Tibial nerve (tissue), 4 donors: ENCODE measurements around the gene CDH7. TPM values are rescaled to one million over a fixed set of nuclear protein-coding genes. Genes with fewer than 3 reads are reported as not detected.

Source experiments
- DNase-seq, 2 donors: peaks; one replicate each; pipeline ENCODE4 v3.0.0-alpha.2; 2019; ENCODE audit warnings: low spot score in 2 of 2
- H3K27ac ChIP-seq, 4 donors: fragments of 200-600 bp; sonication (generic) in 3 of 4; one replicate each; pipeline ENCODE4 v1.5.1; 2017 to 2019; ENCODE audit warnings: mild to moderate bottlenecking in 1 of 4
- H3K27me3 ChIP-seq, 2 donors: fragments of 200-600 bp; sonication (generic) in 1 of 2; one replicate each; pipeline versions ENCODE4 v1.5.1 to v1.6.0; 2017 to 2019
- H3K36me3 ChIP-seq, 3 donors: fragments of 200-600 bp; sonication (generic); one replicate each; pipeline ENCODE4 v1.5.1; 2018 to 2019
- H3K4me1 ChIP-seq, 4 donors: fragments of 200-600 bp; sonication (generic) in 3 of 4; one replicate each; pipeline ENCODE4 v1.5.1; 2017 to 2019
- H3K4me3 ChIP-seq, 4 donors: fragments of 200-600 bp; sonication (generic) in 3 of 4; one replicate each; pipeline ENCODE4 v1.5.1; 2017 to 2019; ENCODE audit warnings: mild to moderate bottlenecking in 1 of 4, moderate library complexity in 1 of 4
- H3K9me3 ChIP-seq, 4 donors: fragments of 200-600 bp; sonication (generic) in 3 of 4; one replicate each; pipeline ENCODE4 v1.5.1; 2017 to 2019
- CTCF ChIP-seq, 5 experiments: fragments of 200-600 bp in 3 of 5; fragments of 450-650 bp in 2 of 5; sonication (generic) in 3 of 5; IDR thresholded peaks; one replicate each; pipeline ENCODE4 v1.5.1; 2016 to 2019; ENCODE audit warnings: antibody characterized with exemption in 5 of 5, mild to moderate bottlenecking in 3 of 5, moderate library complexity in 2 of 5
- EP300 ChIP-seq, 2 donors: sonication (generic); formaldehyde crosslinking; IDR thresholded peaks; one replicate each; pipeline ENCODE4 v1.6.1; 2017; ENCODE audit warnings: antibody characterized with exemption in 2 of 2, mild to moderate bottlenecking in 1 of 2
- POLR2A ChIP-seq, 2 donors: fragments of 450-650 bp; IDR thresholded peaks; one replicate each; pipeline ENCODE4 v1.6.1; 2017; ENCODE audit warnings: antibody characterized with exemption in 2 of 2, mild to moderate bottlenecking in 2 of 2, moderate library complexity in 2 of 2
- WGBS, 2 donors: methylation state at CpG; one replicate each; pipeline ENCODE4 v1.1.5; 2018; 5-methylcytosine and 5-hydroxymethylcytosine counted together
- total RNA-seq, 4 donors: library from RNA; depleted of rRNA; stranded (reverse); fragments of >200 nt; gene quantifications; one replicate each; pipeline ENCODE4 v1.1.0, GENCODE V29; 2016

CDH7 gene
- total RNA-seq, 4 donors from 2014 or later = 16.5 to 27.2 (median 22.5) TPM

GRCh38 chr18:65906621-65907034 is 155.8 kb downstream of the CDH7 start:
- no peaks in the 10 kb centered on the region for H3K4me1 ChIP-seq

GRCh38 chr18:65907281-65907680 is 156.5 kb downstream of the CDH7 start:
- 41 to 47% methylated on average over 2 of the region's 2 CpGs for WGBS, 2 donors
- Histone ChIP-seq H3K4me3 (no peak overlapping the region), H3K36me3 (no peaks in the 10 kb centered on the region), H3K27ac (no peak overlapping the region), H3K27me3 (no peaks in the 10 kb centered on the region), H3K9me3 (no peaks in the 10 kb centered on the region), H3K4me1 (no peaks in the 10 kb centered on the region)
- no peak for DNase-seq
- TF ChIP-seq POLR2A (IDR thresholded peaks at IDR 0.05) (no peak), EP300 (IDR thresholded peaks at IDR 0.05) (no peak), CTCF (IDR thresholded peaks at IDR 0.05) (no peak)

More at GRCh38 chr18:65906621-65907034, 155.8 kb downstream of the CDH7 start:
- WGBS, 2 donors = 83 to 100% methylated on average over 1 of the region's 1 CpG
- H3K4me3 ChIP-seq = no peak overlapping the region
- H3K36me3 ChIP-seq = no peaks in the 10 kb centered on the region
- H3K9me3 ChIP-seq = no peaks in the 10 kb centered on the region
- H3K27me3 ChIP-seq = no peaks in the 10 kb centered on the region
- no peak for TF ChIP-seq POLR2A (IDR thresholded peaks at IDR 0.05)
- H3K27ac ChIP-seq = no peak overlapping the region
- DNase-seq = no peak

GRCh38 chr18:65919018-65919417 is 168.2 kb downstream of the CDH7 start:
- no peak for TF ChIP-seq POLR2A (IDR thresholded peaks at IDR 0.05)
- TF ChIP-seq CTCF (IDR thresholded peaks at IDR 0.05) = no peak
- TF ChIP-seq EP300 (IDR thresholded peaks at IDR 0.05) = no peak

GRCh38 chr18:65919663-65920062 is 168.9 kb downstream of the CDH7 start:
- Histone ChIP-seq H3K4me3 (no peak overlapping the region), H3K36me3 (no peaks in the 10 kb centered on the region), H3K9me3 (no peaks in the 10 kb centered on the region), H3K4me1 (no peaks in the 10 kb centered on the region), H3K27ac (no peak overlapping the region), H3K27me3 (no peaks in the 10 kb centered on the region)
- no peak for TF ChIP-seq EP300 (IDR thresholded peaks at IDR 0.05)
- TF ChIP-seq CTCF (IDR thresholded peaks at IDR 0.05) = no peak
- TF ChIP-seq POLR2A (IDR thresholded peaks at IDR 0.05) = no peak
- no peak for DNase-seq
- 61 to 70% methylated on average over 3 of the region's 3 CpGs for WGBS, 2 donors

More at GRCh38 chr18:65919018-65919417, 168.2 kb downstream of the CDH7 start:
- WGBS, 2 donors = 84 to 85% methylated on average over 3 of the region's 3 CpGs
- H3K36me3 ChIP-seq = no peaks in the 10 kb centered on the region
- no peaks in the 10 kb centered on the region for H3K27me3 ChIP-seq
- H3K4me3 ChIP-seq = no peak overlapping the region
- no peaks in the 10 kb centered on the region for H3K4me1 ChIP-seq
- no peak for DNase-seq
- H3K9me3 ChIP-seq = no peaks in the 10 kb centered on the region
- H3K27ac ChIP-seq = no peak overlapping the region

GRCh38 chr18:65922103-65922502 is 171.3 kb downstream of the CDH7 start:
- Histone ChIP-seq H3K9me3 (no peaks in the 10 kb centered on the region), H3K27me3 (no peaks in the 10 kb centered on the region), H3K36me3 (no peaks in the 10 kb centered on the region), H3K27ac (no peak overlapping the region), H3K4me3 (no peak overlapping the region), H3K4me1 (no peaks in the 10 kb centered on the region)
- TF ChIP-seq POLR2A (IDR thresholded peaks at IDR 0.05) (no peak), CTCF (IDR thresholded peaks at IDR 0.05) (no peak), EP300 (IDR thresholded peaks at IDR 0.05) (no peak)
- WGBS, 2 donors = 84 to 97% methylated on average over 1 of the region's 1 CpG
- DNase-seq = no peak

- Histone ChIP-seq H3K4me1 (no peaks in the 10 kb centered on the region), H3K4me3 (no peak overlapping the region), H3K27me3 (no peaks in the 10 kb centered on the region), H3K36me3 (no peaks in the 10 kb centered on the region), H3K27ac (no peak overlapping the region), H3K9me3 (no peaks in the 10 kb centered on the region)
- 65 to 68% methylated on average over 3 of the region's 3 CpGs for WGBS, 2 donors
- no peak for TF ChIP-seq POLR2A (IDR thresholded peaks at IDR 0.05)
- TF ChIP-seq CTCF (IDR thresholded peaks at IDR 0.05) = no peak
- TF ChIP-seq EP300 (IDR thresholded peaks at IDR 0.05) = no peak
- no peak for DNase-seq
Observed at GRCh38 chr18:65924904-65925303, 174.1 kb downstream of the CDH7 start.
